PC-3 (cell line): ENCODE data around the gene AMIGO3. TPM values are rescaled to one million over a fixed set of nuclear protein-coding genes. Genes with fewer than 3 reads are reported as not detected.

Source experiments
- ATAC-seq: fragments of 200-7000 bp; cut with Tn5 transposase; 2 replicates; pipeline ENCODE4 v1.9.1; 2020; ENCODE audit warnings: mild to moderate bottlenecking, moderate library complexity
- Bru-seq: library from RNA; stranded (reverse); fragments of 400-500 nt; gene quantifications from one replicate; lab custom pipeline; 2021; lab: Mats Ljungman, UMichigan
- BruChase-seq, 2 experiments: library from RNA; stranded (reverse); fragments of 400-500 nt; gene quantifications; one replicate each; lab custom pipeline; 2021; lab: Mats Ljungman, UMichigan
- BruUV-seq: library from RNA; stranded (reverse); fragments of 400-500 nt; replicated peaks from 2 replicates; lab custom pipeline; 2021; lab: Mats Ljungman, UMichigan
- CTCF ChIA-PET: fragments of 300-600 bp; sonication (Branson Sonifier 250); formaldehyde crosslinking; loops from one replicate; lab custom pipeline; 2022; ENCODE audit warnings: antibody characterized with exemption; lab: Charles Lee
- POLR2A ChIA-PET: fragments of 300-600 bp; sonication (Branson Sonifier 250); formaldehyde crosslinking; loops from one replicate; lab custom pipeline; 2022; ENCODE audit warnings: antibody characterized with exemption; ENCODE audit not compliant: unreplicated experiment; lab: Charles Lee
- DNase-seq: peaks from one replicate; pipeline ENCODE4 v3.0.0-alpha.2; 2015
- H2AFZ ChIP-seq: fragments of 300-600 bp; sonication (generic); 2 replicates; pipeline ENCODE4 v1.6.0; 2016; ENCODE audit warnings: antibody characterized with exemption, low read length
- H3F3A ChIP-seq: fragments of 300-600 bp; sonication (generic); one replicate; pipeline ENCODE4 v1.6.0; 2017; ENCODE audit warnings: antibody characterized with exemption, low read length, control low read depth, mild to moderate bottlenecking; ENCODE audit not compliant: unreplicated experiment
- H3K27ac ChIP-seq: fragments of 300-600 bp; sonication (generic); 2 replicates; pipeline ENCODE4 v1.5.1; 2016; ENCODE audit warnings: mild to moderate bottlenecking, low read length
- H3K27me3 ChIP-seq: fragments of 300-600 bp; sonication (generic); 2 replicates; pipeline ENCODE4 v1.6.1; 2016; ENCODE audit warnings: low read length, mixed read lengths
- H3K36me3 ChIP-seq: fragments of 300-600 bp; sonication (generic); 2 replicates; pipeline ENCODE4 v1.6.1; 2016; ENCODE audit warnings: low read depth, mixed run types, low read length, mixed read lengths
- H3K4me1 ChIP-seq: fragments of 300-600 bp; sonication (generic); 2 replicates; pipeline ENCODE4 v1.5.1; 2016; ENCODE audit warnings: low read length; ENCODE audit not compliant: insufficient read depth
- H3K4me2 ChIP-seq: fragments of 300-600 bp; sonication (generic); 2 replicates; pipeline ENCODE4 v1.6.0; 2016; ENCODE audit warnings: low read length
- H3K4me3 ChIP-seq: fragments of 300-600 bp; sonication (generic); 2 replicates; pipeline ENCODE4 v1.5.1; 2016; ENCODE audit warnings: mild to moderate bottlenecking, low read length, mixed read lengths
- H3K79me2 ChIP-seq: fragments of 300-600 bp; sonication (generic); 2 replicates; pipeline ENCODE4 v1.6.1; 2017; ENCODE audit warnings: low read length, mixed read lengths
- H3K9ac ChIP-seq: fragments of 300-600 bp; sonication (generic); 2 replicates; pipeline ENCODE4 v1.6.0; 2016; ENCODE audit warnings: mild to moderate bottlenecking, low read length
- H3K9me2 ChIP-seq: fragments of 300-600 bp; sonication (generic); replicated peaks from 2 replicates; pipeline ENCODE4 v1.6.1; 2016; ENCODE audit warnings: mixed run types, low read length, mixed read lengths
- H3K9me3 ChIP-seq: fragments of 300-600 bp; sonication (generic); 2 replicates; pipeline ENCODE4 v1.6.1; 2016; ENCODE audit warnings: low read length, mixed read lengths
- H4K20me1 ChIP-seq: fragments of 300-600 bp; sonication (generic); 2 replicates; pipeline ENCODE4 v1.6.1; 2016; ENCODE audit warnings: low read length, mixed read lengths
- EZH2 ChIP-seq: fragments of 300-600 bp; sonication (generic); IDR thresholded peaks from one replicate; pipeline ENCODE4 v1.6.1; 2017; ENCODE audit warnings: antibody characterized with exemption, mild to moderate bottlenecking, low read length; ENCODE audit not compliant: unreplicated experiment
- EZH2phosphoT487 ChIP-seq: fragments of 300-600 bp; sonication (generic); IDR thresholded peaks from 2 replicates; pipeline ENCODE4 v1.6.1; 2018; ENCODE audit warnings: mild to moderate bottlenecking, antibody characterized with exemption, low read length, borderline replicate concordance
- intact Hi-C: fragments of 100-400 bp; cut with micrococcal nuclease; formaldehyde crosslinking; loops from 2 replicates; pipeline ENCODE4 v1.9.0; 2023
- long read RNA-seq: library from polyadenylated mRNA; unstranded; transcript quantifications from one replicate; pipeline ENCODE4 v2.0.0, GENCODE V29; 2021; ENCODE audit not compliant: unreplicated experiment
- total RNA-seq: library from RNA; depleted of rRNA; stranded (reverse); fragments of >200 nt; gene quantifications from 2 replicates; pipeline ENCODE4 v1.2.3, GENCODE V29; 2014; rRNA removed
- TF ChIP-seq, protein P1 (sequence below): fragments of 300-600 bp; sonication (generic); conservative IDR thresholded peaks from 2 replicates; pipeline ENCODE4 v1.5.1; 2017; ENCODE audit warnings: antibody characterized with exemption, low read depth, mild to moderate bottlenecking, low read length

Gene AMIGO3
- total RNA-seq (1.8 and 2.1 TPM in 2 replicates), Bru-seq, nascent RNA (percentile 34 among the genes with signal in this experiment), BruChase-seq, experiment 1, labeled RNA remaining after a 6-hour chase (percentile 40 among the genes with signal in this experiment), BruChase-seq, experiment 2, labeled RNA remaining after a 2-hour chase (percentile 48 among the genes with signal in this experiment)
- long read RNA-seq, transcript AMIGO3-201 (1 exons, 2,862 nt): major isoform, 10 of 10 reads
- long read RNA-seq, partial matches to known transcripts: 0 of 10 reads
- long read RNA-seq, other reads (novel, unspliced or antisense): 0 of 10 reads

GRCh38 chr3:49719214-49719884 lies at the start of gene AMIGO3:
Gene AMIGO3 (minus strand): TSS chr3:49719684. CDS start chr3:49719465, 219 bp downstream.
- POLR2A ChIA-PET: no interaction called here
- ATAC-seq (peak; percentile 61), DNase-seq (peak; percentile 92)
- no TSS peak for BruUV-seq
- Histone ChIP-seq H3K4me2 (peak within 1 kb of the TSS; percentile 77), H3K36me3 (peaks cover 14% of the 10 kb centered on the region), H3K27ac (no peak within 1 kb of the TSS), H3K9me2 (no peaks in the 10 kb centered on the region), H3F3A (no peaks in the 10 kb centered on the region), H3K27me3 (no peaks in the 10 kb centered on the region), H3K4me1 (peaks cover 15% of the 10 kb centered on the region), H2AFZ (no peak within 1 kb of the TSS), H4K20me1 (no peaks in the 10 kb centered on the region), H3K9me3 (no peaks in the 10 kb centered on the region), H3K79me2 (peaks cover 17% of the 10 kb centered on the region), H3K4me3 (peak within 1 kb of the TSS; percentile 54; the same call in 1 of the 2 replicates), H3K9ac (no peak within 1 kb of the TSS)
- intact Hi-C loops: loop anchor here (1.0 kb wide), 1 partner anchor 120 kb away; no protein-coding TSS in a partner anchor
- CTCF ChIA-PET: interaction anchor here (0.6 to 1.6 kb wide), 2 partner anchors 54 to 120 kb away, joined by 6 to 14 read pairs; no protein-coding TSS in a partner anchor
- TF ChIP-seq, protein P1, sequence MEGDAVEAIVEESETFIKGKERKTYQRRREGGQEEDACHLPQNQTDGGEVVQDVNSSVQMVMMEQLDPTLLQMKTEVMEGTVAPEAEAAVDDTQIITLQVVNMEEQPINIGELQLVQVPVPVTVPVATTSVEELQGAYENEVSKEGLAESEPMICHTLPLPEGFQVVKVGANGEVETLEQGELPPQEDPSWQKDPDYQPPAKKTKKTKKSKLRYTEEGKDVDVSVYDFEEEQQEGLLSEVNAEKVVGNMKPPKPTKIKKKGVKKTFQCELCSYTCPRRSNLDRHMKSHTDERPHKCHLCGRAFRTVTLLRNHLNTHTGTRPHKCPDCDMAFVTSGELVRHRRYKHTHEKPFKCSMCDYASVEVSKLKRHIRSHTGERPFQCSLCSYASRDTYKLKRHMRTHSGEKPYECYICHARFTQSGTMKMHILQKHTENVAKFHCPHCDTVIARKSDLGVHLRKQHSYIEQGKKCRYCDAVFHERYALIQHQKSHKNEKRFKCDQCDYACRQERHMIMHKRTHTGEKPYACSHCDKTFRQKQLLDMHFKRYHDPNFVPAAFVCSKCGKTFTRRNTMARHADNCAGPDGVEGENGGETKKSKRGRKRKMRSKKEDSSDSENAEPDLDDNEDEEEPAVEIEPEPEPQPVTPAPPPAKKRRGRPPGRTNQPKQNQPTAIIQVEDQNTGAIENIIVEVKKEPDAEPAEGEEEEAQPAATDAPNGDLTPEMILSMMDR: peak; percentile 50
- TF ChIP-seq EZH2: no peak

DNA sequence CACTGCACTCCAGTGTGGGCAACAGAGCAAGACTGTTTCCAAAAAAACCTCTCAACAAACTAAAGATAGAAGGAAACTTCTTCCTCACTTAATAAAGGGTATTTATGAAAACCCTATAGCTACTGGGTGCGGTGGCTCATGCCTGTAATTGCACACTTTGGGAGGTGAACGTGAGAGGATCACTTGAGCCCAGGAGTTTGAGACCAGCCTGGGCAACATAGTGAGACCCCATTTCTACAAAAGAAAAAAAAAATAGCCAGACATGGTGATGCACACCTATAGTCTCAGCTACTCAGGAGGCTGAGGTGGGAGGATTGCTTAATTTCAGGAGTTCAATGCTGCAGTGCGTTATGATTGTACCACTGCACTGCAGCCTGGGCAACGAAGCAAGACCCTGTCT lies 44.5 kb upstream of the AMIGO3 start:
- Histone ChIP-seq H3K9ac (no peak overlapping the region), H3K27me3 (no peaks in the 10 kb centered on the region), H3K9me3 (no peaks in the 10 kb centered on the region), H3K4me1 (no peaks in the 10 kb centered on the region), H3F3A (no peaks in the 10 kb centered on the region), H3K4me3 (no peak overlapping the region), H4K20me1 (peaks cover 4% of the 10 kb centered on the region; the same call in 1 of the 2 replicates), H3K36me3 (peaks cover 3% of the 10 kb centered on the region; the same call in 1 of the 2 replicates), H3K27ac (no peak overlapping the region), H3K4me2 (no peak overlapping the region), H2AFZ (no peak overlapping the region), H3K79me2 (peaks cover 82% of the 10 kb centered on the region), H3K9me2 (no peaks in the 10 kb centered on the region)
- intact Hi-C loops: no loop called here
- no TSS peak for BruUV-seq
- ATAC-seq (no peak), DNase-seq (no peak)
- TF ChIP-seq, protein P1: no peak
- TF ChIP-seq EZH2phosphoT487: no peak
- no peak for TF ChIP-seq EZH2
- POLR2A ChIA-PET: no interaction called here
- CTCF ChIA-PET: no interaction called here
